T-cell (primary cell): Measurements from ENCODE around the gene ARMC7. TPM values are rescaled to one million over a fixed set of nuclear protein-coding genes. Genes with fewer than 3 reads are reported as not detected.
"Not testable (repeated sequence)": the region's sequence is repeated elsewhere in the genome, so short reads cannot be mapped to it uniquely, and the experiment has no call there.

Experiments used
- ATAC-seq, 4 experiments: fragments of 200-7000 bp in 3 of 4; fragments of 150-1000 bp in 1 of 4; cut with Tn5 transposase; replicated peaks in 1 of 4; 1 replicate in 3 of 4; 2 replicates in 1 of 4; pipeline ENCODE4 v1.10.0; 2021; ENCODE audit warnings: moderate library complexity in 3 of 4, mild to moderate bottlenecking in 2 of 4, moderate number of reproducible peaks in 1 of 4
- CTCF ChIA-PET, 2 donors: fragments of 300-600 bp; sonication (Branson Sonifier 250); formaldehyde crosslinking; loops; one replicate each; lab custom pipeline; 2022; ENCODE audit warnings: antibody characterized with exemption in 2 of 2; lab: Charles Lee
- POLR2A ChIA-PET, 2 donors: fragments of 300-600 bp; sonication (Branson Sonifier 250); formaldehyde crosslinking; loops; one replicate each; lab custom pipeline; 2022; ENCODE audit warnings: antibody characterized with exemption in 2 of 2; lab: Charles Lee
- DNase-seq, 35 experiments: peaks; one replicate each; pipeline versions ENCODE4 v3.0.0 to v3.0.0-alpha.2; 2013 to 2023
- H3K27ac ChIP-seq: one replicate; pipeline ENCODE4 v1.5.1; 2013; ENCODE audit warnings: low read length
- H3K27me3 ChIP-seq, 2 experiments: replicated peaks in 1 of 2; 1 replicate in 1 of 2; 2 replicates in 1 of 2; pipeline versions ENCODE4 v1.6.1 to v1.7.0; 2013; ENCODE audit warnings: low read length in 1 of 2, mixed read lengths in 1 of 2; ENCODE audit not compliant: control insufficient read depth in 2 of 2, insufficient read depth in 2 of 2; ENCODE audit errors: extremely low read depth in 1 of 2
- H3K36me3 ChIP-seq, 2 donors: 1 replicate in 1 of 2; 2 replicates in 1 of 2; pipeline versions ENCODE4 v1.6.1 to v1.7.0; 2013; ENCODE audit warnings: low read length in 1 of 2; ENCODE audit not compliant: control insufficient read depth in 2 of 2, insufficient read depth in 1 of 2; ENCODE audit errors: extremely low read depth in 1 of 2
- H3K4me1 ChIP-seq, 2 experiments: 1 replicate in 1 of 2; 2 replicates in 1 of 2; pipeline versions ENCODE4 v1.6.1 to v1.7.0; 2013; ENCODE audit warnings: low read length in 2 of 2, mixed read lengths in 1 of 2; ENCODE audit not compliant: insufficient read depth in 2 of 2, control insufficient read depth in 1 of 2; ENCODE audit errors: extremely low read depth in 1 of 2
- H3K4me3 ChIP-seq, 2 donors: 1 replicate in 1 of 2; 2 replicates in 1 of 2; pipeline versions ENCODE4 v1.5.1 to v1.7.0; 2013; ENCODE audit warnings: mild to moderate bottlenecking in 2 of 2, low read length in 1 of 2, moderate library complexity in 1 of 2; ENCODE audit not compliant: control insufficient read depth in 1 of 2; ENCODE audit errors: extremely low read depth in 1 of 2
- H3K9me3 ChIP-seq: 2 replicates; pipeline ENCODE4 v1.7.0; 2013
- H3K27ac Mint-ChIP-seq, 2 donors: one replicate each; pipeline ENCODE4 v1.8.0; 2020 to 2021; ENCODE audit warnings: mild to moderate bottlenecking in 2 of 2, mixed read lengths in 2 of 2
- H3K27me3 Mint-ChIP-seq, 2 donors: one replicate each; pipeline ENCODE4 v1.8.0; 2021 to 2022; ENCODE audit warnings: mixed read lengths in 2 of 2
- H3K36me3 Mint-ChIP-seq: one replicate; pipeline ENCODE4 v1.8.0; 2021; ENCODE audit warnings: mixed read lengths
- H3K4me1 Mint-ChIP-seq, 3 donors: one replicate each; pipeline ENCODE4 v1.8.0; 2020 to 2022; ENCODE audit warnings: mixed read lengths in 3 of 3, mild to moderate bottlenecking in 1 of 3
- H3K4me3 Mint-ChIP-seq, 3 donors: one replicate each; pipeline ENCODE4 v1.8.0; 2020 to 2022; ENCODE audit warnings: mild to moderate bottlenecking in 3 of 3, mixed read lengths in 3 of 3, moderate library complexity in 3 of 3
- H3K9me3 Mint-ChIP-seq, 3 donors: one replicate each; pipeline ENCODE4 v1.8.0; 2020 to 2022; ENCODE audit warnings: mixed read lengths in 3 of 3
- WGBS: methylation state at CpG from one replicate; pipeline ENCODE4 v1.1.5; 2013; ENCODE audit warnings: missing lambda C conversion rate; ENCODE audit not compliant: insufficient coverage; 5-methylcytosine and 5-hydroxymethylcytosine counted together
- total RNA-seq, 35 experiments: library from RNA in 6 of 35; stranded (reverse) in 6 of 35; fragments of 120-200 nt in 1 of 35; gene quantifications; one replicate each; pipeline versions ENCODE4 v1.2.1 to v1.2.4 and lab custom pipeline; 2013 to 2026

The ARMC7 gene
- total RNA-seq, 5 donors from 2014 or later (not counting 1 experiment from before 2014, with no cell fraction given): 8.9 to 23.9 (median 18.8) TPM

DNA sequence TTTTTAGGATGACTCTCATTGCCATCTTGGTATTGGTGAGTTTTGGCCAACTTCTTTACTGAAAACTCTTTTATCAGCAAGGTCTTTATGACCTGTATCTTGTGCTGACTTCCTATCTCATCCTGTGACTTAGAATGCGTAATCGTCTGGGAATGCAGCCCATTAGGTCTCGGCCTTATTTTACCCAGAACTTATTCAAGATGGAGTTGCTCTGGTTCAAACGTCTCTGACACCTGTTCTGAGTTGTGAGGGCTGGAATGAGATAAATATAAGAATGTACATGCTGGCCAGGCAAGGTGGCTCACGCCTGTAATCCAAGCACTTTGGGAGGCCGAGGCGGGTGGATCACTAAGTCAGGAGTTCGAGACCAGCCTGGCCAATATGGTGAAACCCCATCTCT, 48.7 kb downstream of the ARMC7 start:
- H3K4me1 Mint-ChIP-seq: peaks cover 10 to 21% (median 15%) of the 10 kb centered on the region in 3 donors
- H3K36me3 Mint-ChIP-seq, H3K4me3 ChIP-seq, H3K4me3 Mint-ChIP-seq, ATAC-seq, POLR2A ChIA-PET, DNase-seq, H3K27me3 Mint-ChIP-seq, H3K27ac Mint-ChIP-seq, H3K27ac ChIP-seq, H3K9me3 ChIP-seq, H3K36me3 ChIP-seq, H3K9me3 Mint-ChIP-seq, H3K27me3 ChIP-seq: not testable (repeated sequence)
- 91% methylated on average over 6 of the region's 8 CpGs for WGBS
- CTCF ChIA-PET: interaction anchor here in 1 of 2 donors (0.6 kb wide), 1 partner anchor 197 kb away, joined by 10 read pairs; no protein-coding TSS in a partner anchor
- peaks cover 7 to 14% of the 10 kb centered on the region in 2 experiments for H3K4me1 ChIP-seq

DNA sequence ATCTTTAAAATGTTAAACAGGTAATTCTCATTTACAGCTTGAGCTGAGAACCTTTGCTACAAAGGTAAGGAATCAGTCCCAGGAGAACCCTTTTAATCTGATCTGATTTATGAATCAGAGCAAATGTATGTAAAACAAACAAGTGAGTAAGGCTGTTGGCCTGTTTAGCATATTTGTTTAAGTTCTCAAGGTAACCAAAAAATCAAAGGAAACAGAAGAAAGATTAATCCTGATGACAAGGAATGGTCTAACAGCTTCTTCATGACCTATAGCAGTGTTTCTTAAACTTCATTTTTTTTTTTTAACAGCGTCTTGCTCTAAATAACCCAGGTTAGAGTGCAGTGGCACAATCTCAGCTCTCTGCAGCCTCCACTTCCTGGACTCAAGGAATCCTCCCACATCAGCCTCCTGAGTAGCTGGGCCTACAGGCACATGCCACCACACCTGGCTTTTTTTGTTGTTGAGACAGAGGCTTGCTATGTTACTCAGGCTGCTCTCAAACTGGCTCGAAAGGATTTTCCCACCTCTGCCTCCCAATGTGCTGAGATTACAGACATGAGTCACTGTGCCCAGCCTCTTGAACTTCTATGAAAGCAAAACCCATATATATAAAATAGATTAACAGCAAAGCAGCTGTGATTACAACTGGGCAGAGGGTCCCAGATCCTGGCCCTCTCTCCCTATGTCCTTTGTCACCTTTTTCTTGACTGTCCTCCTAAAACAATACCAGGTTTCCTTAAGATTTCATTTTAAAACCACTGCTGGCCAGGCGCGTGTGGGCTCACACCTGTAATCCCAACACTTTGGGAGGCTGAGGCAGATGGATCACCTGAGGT, 49.6 kb downstream of the ARMC7 start:
- no peak for ATAC-seq

DNA sequence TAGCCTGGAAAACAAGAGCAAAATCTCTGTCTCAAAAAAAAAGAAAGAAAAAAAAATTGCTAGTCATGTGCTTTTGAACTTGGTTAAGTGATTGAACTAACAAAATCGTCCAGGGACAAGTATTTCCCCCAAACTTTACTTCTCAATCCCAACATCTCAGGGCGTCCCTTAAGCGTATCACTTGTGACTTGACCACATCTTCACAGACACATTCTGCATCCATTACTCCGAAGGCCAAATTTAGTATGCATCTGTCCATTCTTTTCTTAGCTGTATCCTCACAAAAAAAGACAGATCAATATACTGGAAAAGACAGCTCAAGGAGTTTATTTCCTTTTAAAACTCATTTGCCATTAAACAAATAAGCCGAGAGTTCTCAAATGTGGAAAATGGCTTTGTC, 50.4 kb downstream of the ARMC7 start:
- Histone ChIP-seq H3K4me1 (peaks cover under 1 to 4% of the 10 kb centered on the region in 2 experiments), H3K4me3 (no peak overlapping the region), H3K9me3 (no peaks in the 10 kb centered on the region), H3K27me3 (no peaks in the 10 kb centered on the region), H3K27ac (no peak overlapping the region), H3K36me3 (no peaks in the 10 kb centered on the region)
- Mint-ChIP-seq H3K9me3 (no peaks in the 10 kb centered on the region), H3K27ac (no peak overlapping the region), H3K27me3 (no peaks in the 10 kb centered on the region), H3K4me1 (peaks cover 2 to 7% (median 7%) of the 10 kb centered on the region in 3 donors), H3K36me3 (no peaks in the 10 kb centered on the region), H3K4me3 (no peak overlapping the region)
- WGBS: 100% methylated on average over 2 of the region's 5 CpGs
- DNase-seq (no peak), ATAC-seq (no peak)
- POLR2A ChIA-PET: interaction anchor here in 1 of 2 donors (0.5 kb wide), 1 partner anchor 1417 kb away, joined by 6 read pairs; no protein-coding TSS in a partner anchor
- CTCF ChIA-PET: no interaction called here

More for the DNA sequence above, 49.6 kb downstream of the ARMC7 start:
- no peaks in the 10 kb centered on the region for H3K36me3 Mint-ChIP-seq
- H3K4me1 Mint-ChIP-seq: peaks cover 10 to 15% (median 15%) of the 10 kb centered on the region in 3 donors
- 100% methylated on average over 1 of the region's 4 CpGs for WGBS
- no peak overlapping the region for H3K27ac Mint-ChIP-seq
- CTCF ChIA-PET: interaction anchor here in 1 of 2 donors (0.7 kb wide), 1 partner anchor 90 kb away, joined by 3 read pairs; no protein-coding TSS in a partner anchor
- Histone ChIP-seq H3K4me3 (no peak overlapping the region), H3K36me3 (no peaks in the 10 kb centered on the region), H3K4me1 (peaks cover 7 to 11% of the 10 kb centered on the region in 2 experiments), H3K27ac (no peak overlapping the region), H3K27me3 (no peaks in the 10 kb centered on the region), H3K9me3 (no peaks in the 10 kb centered on the region)
- H3K9me3 Mint-ChIP-seq: no peaks in the 10 kb centered on the region
- no peak for DNase-seq
- H3K4me3 Mint-ChIP-seq: no peak overlapping the region
- POLR2A ChIA-PET: interaction anchor here in 1 of 2 donors (0.5 kb wide), 1 partner anchor 1418 kb away, joined by 6 read pairs; no protein-coding TSS in a partner anchor
- no peaks in the 10 kb centered on the region for H3K27me3 Mint-ChIP-seq

DNA sequence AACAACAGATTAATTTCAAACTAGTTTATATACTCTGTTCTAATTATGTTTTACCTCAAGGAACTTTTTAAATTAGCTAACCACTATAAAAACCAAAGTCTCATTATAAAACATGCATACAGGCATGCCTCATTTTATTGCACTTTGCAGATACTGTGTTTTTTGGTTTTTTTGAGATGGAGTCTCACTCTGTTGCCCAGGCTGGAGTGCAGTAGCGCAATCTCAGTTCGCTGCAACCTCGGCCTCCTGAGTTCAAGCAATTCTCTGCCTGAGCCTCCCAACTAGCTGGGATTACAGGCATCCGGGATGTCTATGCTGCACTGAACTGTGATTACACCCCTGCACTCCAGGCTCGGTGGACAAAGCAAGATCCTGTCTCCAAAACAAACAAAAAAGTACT, 53.3 kb downstream of the ARMC7 start:
- Mint-ChIP-seq H3K36me3 (peaks cover 3% of the 10 kb centered on the region), H3K27ac (no peak overlapping the region), H3K27me3 (no peaks in the 10 kb centered on the region), H3K9me3 (no peaks in the 10 kb centered on the region), H3K4me1 (no peaks in the 10 kb centered on the region), H3K4me3 (no peak overlapping the region)
- WGBS: 100% methylated on average over 3 of the region's 5 CpGs
- Histone ChIP-seq H3K27ac (no peak overlapping the region), H3K4me3 (no peak overlapping the region), H3K36me3 (peaks cover 0 to 12% of the 10 kb centered on the region in 2 donors), H3K27me3 (no peaks in the 10 kb centered on the region), H3K4me1 (no peaks in the 10 kb centered on the region), H3K9me3 (no peaks in the 10 kb centered on the region)
- DNase-seq: no peak
- POLR2A ChIA-PET: interaction anchor here in 1 of 2 donors (0.7 kb wide), 1 partner anchor 9 kb away, joined by 10 read pairs; no protein-coding TSS in a partner anchor
- CTCF ChIA-PET: interaction anchor here in 1 of 2 donors (0.6 to 2.2 kb wide), 2 partner anchors 49 to 1051 kb away, joined by 4 to 7 read pairs; no protein-coding TSS in a partner anchor
- no peak for ATAC-seq

DNA sequence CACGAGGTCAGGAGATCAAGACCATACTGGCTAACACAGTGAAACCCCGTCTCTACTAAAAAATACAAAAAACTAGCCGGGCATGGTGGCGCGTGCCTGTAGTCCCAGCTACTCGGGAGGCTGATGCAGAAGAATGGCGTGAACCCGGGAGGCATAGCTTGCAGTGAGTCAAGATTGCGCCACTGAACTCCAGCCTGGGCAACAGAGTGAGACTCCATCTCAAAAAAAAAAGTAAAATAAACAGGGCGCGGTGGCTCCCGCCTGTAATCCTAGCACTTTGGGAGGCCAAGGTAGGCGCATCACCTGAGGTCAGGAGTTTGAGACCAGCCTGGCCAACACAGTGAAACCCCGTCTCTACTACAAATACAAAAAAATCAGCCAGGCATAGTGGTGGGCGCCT, 54.8 kb downstream of the ARMC7 start:
- not testable (repeated sequence) for H3K27ac Mint-ChIP-seq, H3K9me3 ChIP-seq, H3K9me3 Mint-ChIP-seq, H3K27me3 ChIP-seq, ATAC-seq, H3K4me1 Mint-ChIP-seq, DNase-seq, H3K27me3 Mint-ChIP-seq, H3K4me1 ChIP-seq, H3K4me3 Mint-ChIP-seq, H3K27ac ChIP-seq, H3K36me3 Mint-ChIP-seq, H3K4me3 ChIP-seq
- ChIA-PET CTCF (interaction anchor here in 1 of 2 donors (1.0 to 2.2 kb wide), 2 partner anchors 37 to 51 kb away, joined by 3 to 7 read pairs; no protein-coding TSS in a partner anchor), POLR2A (interaction anchor here in 1 of 2 donors (0.7 kb wide), 3 partner anchors 25 to 519 kb away, joined by 4 to 6 read pairs (median 5); no protein-coding TSS in a partner anchor)
- 98% methylated on average over 8 of the region's 15 CpGs for WGBS
- H3K36me3 ChIP-seq: peaks cover 0 to 18% of the 10 kb centered on the region in 2 donors

DNA sequence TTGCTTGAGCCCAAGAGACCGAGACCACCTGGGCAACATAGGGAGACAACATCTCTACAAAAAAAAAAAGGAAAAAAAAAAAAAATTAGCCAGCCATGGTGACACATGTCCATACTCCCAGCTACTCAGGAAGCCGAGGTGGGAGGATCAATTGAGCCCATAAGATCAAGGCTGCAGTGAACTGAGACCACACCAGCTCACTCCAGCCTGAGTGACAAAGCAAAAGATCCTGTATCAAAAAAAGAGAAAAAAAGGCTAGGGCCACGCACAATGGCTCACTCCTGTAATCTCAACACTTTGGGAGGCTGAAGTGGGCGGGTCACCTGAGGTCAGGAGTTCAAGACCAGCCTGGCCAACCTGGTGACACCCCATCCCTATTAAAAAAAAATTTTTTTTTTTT, 59.2 kb downstream of the ARMC7 start:
- ATAC-seq: no peak
- H3K9me3 ChIP-seq: no peaks in the 10 kb centered on the region
- peaks cover 18% of the 10 kb centered on the region for H3K36me3 Mint-ChIP-seq
- H3K27ac ChIP-seq: no peak overlapping the region
- H3K27me3 ChIP-seq: no peaks in the 10 kb centered on the region
- POLR2A ChIA-PET: interaction anchor here in 1 of 2 donors (0.7 kb wide), 1 partner anchor 1578 kb away, joined by 10 read pairs; no protein-coding TSS in a partner anchor
- no peaks in the 10 kb centered on the region for H3K27me3 Mint-ChIP-seq
- CTCF ChIA-PET: interaction anchor here (0.6 to 4.2 kb wide), 6 partner anchors 9 to 317 kb away, joined by 3 to 78 read pairs (median 4); no protein-coding TSS in a partner anchor
- no peak overlapping the region for H3K4me3 Mint-ChIP-seq
- H3K4me1 Mint-ChIP-seq: peaks cover 10 to 19% (median 15%) of the 10 kb centered on the region in 3 donors
- no peak overlapping the region for H3K27ac Mint-ChIP-seq
- H3K36me3 ChIP-seq: peaks cover 5 to 40% of the 10 kb centered on the region in 2 donors
- H3K4me1 ChIP-seq: peaks cover 0 to 10% of the 10 kb centered on the region in 2 experiments
- no CpG with 5 or more reads among the region's 4 CpGs for WGBS
- no peak overlapping the region for H3K4me3 ChIP-seq
- H3K9me3 Mint-ChIP-seq: no peaks in the 10 kb centered on the region
- no peak for DNase-seq
